Esophagus (tissue), 2 donors: ENCODE measurements around the gene CAPG. TPM values are rescaled to one million over a fixed set of nuclear protein-coding genes. Genes with fewer than 3 reads are reported as not detected.
A peak's percentile ranks its signal among the peaks of the same experiment; 100 is the strongest.

ENCODE experiments used
- H3K27ac ChIP-seq, 2 donors: one replicate each; pipeline ENCODE4 v1.5.1; 2013; ENCODE audit warnings: low read depth in 2 of 2, mild to moderate bottlenecking in 2 of 2, inconsistent platforms in 1 of 2, low read length in 1 of 2, moderate library complexity in 1 of 2
- H3K27me3 ChIP-seq, 2 donors: one replicate each; pipeline ENCODE4 v1.6.1; 2013; ENCODE audit warnings: low read length in 2 of 2, control low read depth in 1 of 2, mild to moderate bottlenecking in 1 of 2; ENCODE audit not compliant: insufficient read depth in 2 of 2, control insufficient read depth in 1 of 2
- H3K36me3 ChIP-seq, 2 donors: one replicate each; pipeline ENCODE4 v1.6.1; 2013; ENCODE audit warnings: low read length in 1 of 2; ENCODE audit not compliant: control insufficient read depth in 2 of 2, insufficient read depth in 2 of 2
- H3K4me1 ChIP-seq, 2 donors: one replicate each; pipeline ENCODE4 v1.6.1; 2013; ENCODE audit warnings: low read length in 1 of 2; ENCODE audit not compliant: control insufficient read depth in 2 of 2, insufficient read depth in 2 of 2
- H3K4me3 ChIP-seq, 2 donors: one replicate each; pipeline ENCODE4 v1.5.1; 2013; ENCODE audit warnings: low read length in 2 of 2, mild to moderate bottlenecking in 2 of 2, low read depth in 1 of 2, moderate library complexity in 1 of 2
- H3K9me3 ChIP-seq, 2 donors: one replicate each; pipeline ENCODE4 v1.6.1; 2013; ENCODE audit warnings: mild to moderate bottlenecking in 2 of 2, low read depth in 1 of 2, low read length in 1 of 2, moderate library complexity in 1 of 2; ENCODE audit not compliant: control insufficient read depth in 2 of 2, insufficient read depth in 1 of 2
- WGBS, 2 donors: extraction: QIAGEN DNeasy Blood & Tissue Kit; methylation state at CpG; one replicate each; pipeline ENCODE4 v1.1.7; 2013; 5-methylcytosine and 5-hydroxymethylcytosine counted together
- polyA plus RNA-seq, 2 donors: library from polyadenylated mRNA; stranded (reverse); fragments of 200-250 nt; gene quantifications; one replicate each; pipeline ENCODE4 v1.2.3, GENCODE V29; 2013
- donor health status: healthy with polysubstance abuse.
- donor health status: Bipolar disorder and iron deficiency.

CAPG gene, protein sequence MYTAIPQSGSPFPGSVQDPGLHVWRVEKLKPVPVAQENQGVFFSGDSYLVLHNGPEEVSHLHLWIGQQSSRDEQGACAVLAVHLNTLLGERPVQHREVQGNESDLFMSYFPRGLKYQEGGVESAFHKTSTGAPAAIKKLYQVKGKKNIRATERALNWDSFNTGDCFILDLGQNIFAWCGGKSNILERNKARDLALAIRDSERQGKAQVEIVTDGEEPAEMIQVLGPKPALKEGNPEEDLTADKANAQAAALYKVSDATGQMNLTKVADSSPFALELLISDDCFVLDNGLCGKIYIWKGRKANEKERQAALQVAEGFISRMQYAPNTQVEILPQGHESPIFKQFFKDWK
- 100 to 1,000 TPM; 273 to 297 TPM for polyA plus RNA-seq

GRCh38 chr2:85409845-85410583 lies at the start of gene CAPG:
TSS of gene CAPG (minus strand) at chr2:85410366. CDS start at chr2:85402145, 8,221 bp downstream.
- H3K36me3 ChIP-seq, result no peaks in the 10 kb centered on the region
- WGBS, 2 donors, result 30 to 31% methylated on average over 12 of the region's 12 CpGs
- H3K4me3 ChIP-seq, result peak within 1 kb of the TSS in 1 of 2 donors; percentile 20
- H3K9me3 ChIP-seq, result no peaks in the 10 kb centered on the region
- H3K4me1 ChIP-seq, result peaks cover 0 to 24% of the 10 kb centered on the region in 2 donors
- H3K27me3 ChIP-seq, result no peaks in the 10 kb centered on the region
- peak within 1 kb of the TSS; percentile 86 to 87 for H3K27ac ChIP-seq

DNA sequence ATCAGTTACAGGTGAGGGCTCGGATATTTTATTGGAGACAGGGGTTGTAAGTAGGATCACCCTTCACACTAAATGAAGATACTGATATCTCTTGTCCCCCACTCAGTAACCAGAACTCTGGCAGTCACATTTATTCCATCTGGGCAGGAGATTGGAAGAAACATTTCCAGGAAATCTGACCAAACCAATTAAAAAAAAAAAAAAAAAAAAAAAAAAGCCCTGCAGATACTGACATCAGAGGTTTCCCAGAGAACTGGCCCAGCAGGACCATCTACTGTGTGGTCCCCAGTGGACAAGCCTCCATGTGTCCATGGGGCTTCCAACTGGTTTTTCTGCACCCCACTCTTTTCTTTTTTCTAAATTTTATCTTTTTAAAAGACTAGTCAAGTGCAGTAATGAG lies 49.6 kb upstream of the CAPG start:
- WGBS, 2 donors, result 96 to 100% methylated on average over 1 of the region's 1 CpG

DNA sequence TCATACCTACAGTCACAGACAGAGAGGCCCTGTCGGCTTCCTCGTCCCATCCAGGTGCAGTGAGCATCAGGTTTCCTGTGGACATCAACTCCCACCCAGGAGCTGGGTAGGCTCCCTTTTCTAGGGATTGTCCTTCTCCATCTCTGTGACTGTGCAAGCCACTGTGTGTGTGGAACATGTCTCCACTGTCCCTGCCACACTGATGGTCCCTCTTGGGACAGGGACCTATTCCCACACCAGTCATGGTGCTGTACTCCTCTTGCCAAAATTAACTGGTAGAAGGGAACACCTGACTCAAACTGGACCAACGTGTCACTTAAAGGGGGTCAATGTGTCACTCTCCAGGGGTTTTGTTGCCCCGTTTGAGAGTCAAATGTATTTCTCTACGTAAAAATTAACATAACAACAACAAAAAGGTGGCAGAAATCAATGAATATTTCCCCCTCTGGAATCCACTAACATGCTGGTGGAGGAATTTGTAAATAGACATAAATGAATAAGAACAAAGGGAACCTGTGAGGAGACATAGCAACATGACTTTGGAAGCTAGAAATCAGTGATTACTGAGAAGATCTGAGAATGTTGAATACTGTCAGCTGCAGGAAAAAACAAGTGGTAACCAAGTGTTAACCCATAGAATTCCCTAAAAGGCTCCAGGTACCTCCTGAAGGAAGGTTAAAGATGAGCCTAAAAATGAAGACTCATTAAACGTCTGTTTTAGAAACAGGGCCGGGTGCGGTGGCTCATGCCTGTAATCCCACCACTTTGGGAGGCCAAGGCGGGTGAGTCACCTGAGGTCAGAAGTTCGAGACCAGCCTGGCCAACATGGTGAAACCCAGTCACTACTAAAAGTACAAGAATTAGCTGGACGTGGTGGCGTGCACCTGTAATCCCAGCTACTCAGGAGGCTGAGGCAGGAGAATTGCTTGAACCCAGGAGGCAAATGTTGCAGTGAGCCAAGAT lies 48.7 kb upstream of the CAPG start:
- Histone ChIP-seq H3K9me3 (no peaks in the 10 kb centered on the region), H3K4me3 (no peak overlapping the region), H3K27me3 (no peaks in the 10 kb centered on the region), H3K4me1 (peaks cover 5% of the 10 kb centered on the region in 2 donors), H3K36me3 (no peaks in the 10 kb centered on the region), H3K27ac (peak overlapping the region; percentile 75 to 94)
- 69 to 82% methylated on average over 12 of the region's 12 CpGs for WGBS, 2 donors

More for the DNA sequence above, 49.6 kb upstream of the CAPG start:
- Histone ChIP-seq H3K4me1 (peaks cover 5% of the 10 kb centered on the region in 2 donors), H3K4me3 (no peak overlapping the region), H3K27ac (no peak overlapping the region), H3K9me3 (no peaks in the 10 kb centered on the region), H3K27me3 (no peaks in the 10 kb centered on the region), H3K36me3 (no peaks in the 10 kb centered on the region)

DNA sequence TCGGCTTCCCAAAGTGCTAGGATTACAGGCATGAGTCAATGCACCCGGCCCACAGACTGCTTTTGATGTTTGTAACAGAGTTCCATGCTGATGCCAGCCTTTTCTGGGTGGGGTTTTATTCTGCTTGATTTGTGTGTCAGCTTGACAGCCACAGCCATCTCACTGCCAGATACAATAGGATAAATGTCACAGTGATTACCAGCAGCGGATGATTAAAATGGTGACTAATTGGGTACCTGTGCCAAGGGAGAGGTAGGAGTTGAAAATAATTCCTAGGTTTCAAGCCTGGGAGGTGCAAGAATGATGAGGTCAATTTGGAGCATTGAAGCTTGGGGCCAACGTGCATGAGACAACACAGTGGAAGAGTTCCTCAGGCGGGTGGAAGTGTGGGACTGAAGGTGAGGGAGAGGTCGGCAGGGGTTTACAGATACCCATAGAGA lies 47.7 kb upstream of the CAPG start:
- peaks cover 5% of the 10 kb centered on the region in 2 donors for H3K4me1 ChIP-seq
- H3K27ac ChIP-seq, result peak overlapping the region; percentile 75 to 94
- H3K27me3 ChIP-seq, result no peaks in the 10 kb centered on the region
- no peak overlapping the region for H3K4me3 ChIP-seq
- 42 to 53% methylated on average over 6 of the region's 6 CpGs for WGBS, 2 donors
- no peaks in the 10 kb centered on the region for H3K9me3 ChIP-seq
- no peaks in the 10 kb centered on the region for H3K36me3 ChIP-seq

GRCh38 chr2:85457043-85457442 lies 46.9 kb upstream of the CAPG start:
- Histone ChIP-seq H3K4me3 (no peak overlapping the region), H3K4me1 (peaks cover 5% of the 10 kb centered on the region in 2 donors), H3K9me3 (no peaks in the 10 kb centered on the region), H3K27ac (no peak overlapping the region), H3K36me3 (no peaks in the 10 kb centered on the region), H3K27me3 (no peaks in the 10 kb centered on the region)
- 82 to 84% methylated on average over 5 of the region's 5 CpGs for WGBS, 2 donors

DNA sequence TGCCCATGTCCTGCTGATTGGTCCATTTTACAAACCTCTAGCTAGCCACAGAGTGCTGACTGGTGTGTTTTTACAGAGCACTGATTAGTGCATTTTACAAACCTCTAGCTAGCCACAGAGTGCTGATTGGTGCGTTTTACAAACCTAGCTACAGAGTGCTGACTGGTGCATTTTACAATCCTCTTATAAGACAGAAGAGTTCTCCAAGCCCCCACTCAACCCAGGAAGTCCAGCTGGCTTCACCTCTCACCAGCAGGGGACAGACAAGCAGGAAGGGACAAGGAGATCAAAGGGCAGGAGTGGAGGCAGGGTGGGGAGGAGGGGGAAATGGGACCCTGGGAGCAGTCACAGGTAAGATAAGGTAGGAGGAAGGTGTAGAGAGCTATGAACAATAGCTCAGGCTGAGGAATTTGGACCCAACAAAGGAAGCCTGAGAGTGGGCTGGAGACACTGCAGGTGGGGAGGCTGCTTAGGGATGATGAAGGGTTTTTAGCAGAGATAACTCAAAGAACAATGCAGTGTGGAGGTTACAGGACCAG lies 45.5 kb upstream of the CAPG start:
- no peaks in the 10 kb centered on the region for H3K27me3 ChIP-seq
- no peak overlapping the region for H3K27ac ChIP-seq
- 71 to 81% methylated on average over 1 of the region's 1 CpG for WGBS, 2 donors
- H3K9me3 ChIP-seq, result no peaks in the 10 kb centered on the region
- peaks cover 5% of the 10 kb centered on the region in 2 donors for H3K4me1 ChIP-seq
- no peak overlapping the region for H3K4me3 ChIP-seq
- no peaks in the 10 kb centered on the region for H3K36me3 ChIP-seq

- WGBS, 2 donors, result 81 to 89% methylated on average over 7 of the region's 7 CpGs
- Histone ChIP-seq H3K4me1 (peaks cover 3 to 5% of the 10 kb centered on the region in 2 donors), H3K27ac (no peak overlapping the region)
These were observed 43.4 kb upstream of the CAPG start for GRCh38 chr2:85453571-85453970.

GRCh38 chr2:85452237-85452636 lies 42.1 kb upstream of the CAPG start:
- peaks cover 0 to 5% of the 10 kb centered on the region in 2 donors for H3K4me1 ChIP-seq
- no peaks in the 10 kb centered on the region for H3K9me3 ChIP-seq
- no peak overlapping the region for H3K4me3 ChIP-seq
- no peaks in the 10 kb centered on the region for H3K36me3 ChIP-seq
- 94 to 100% methylated on average over 1 of the region's 1 CpG for WGBS, 2 donors
- no peak overlapping the region for H3K27ac ChIP-seq
- no peaks in the 10 kb centered on the region for H3K27me3 ChIP-seq

More at GRCh38 chr2:85453571-85453970, 43.4 kb upstream of the CAPG start:
- H3K27me3 ChIP-seq, result no peaks in the 10 kb centered on the region
- no peak overlapping the region for H3K4me3 ChIP-seq
- no peaks in the 10 kb centered on the region for H3K9me3 ChIP-seq
- no peaks in the 10 kb centered on the region for H3K36me3 ChIP-seq

DNA sequence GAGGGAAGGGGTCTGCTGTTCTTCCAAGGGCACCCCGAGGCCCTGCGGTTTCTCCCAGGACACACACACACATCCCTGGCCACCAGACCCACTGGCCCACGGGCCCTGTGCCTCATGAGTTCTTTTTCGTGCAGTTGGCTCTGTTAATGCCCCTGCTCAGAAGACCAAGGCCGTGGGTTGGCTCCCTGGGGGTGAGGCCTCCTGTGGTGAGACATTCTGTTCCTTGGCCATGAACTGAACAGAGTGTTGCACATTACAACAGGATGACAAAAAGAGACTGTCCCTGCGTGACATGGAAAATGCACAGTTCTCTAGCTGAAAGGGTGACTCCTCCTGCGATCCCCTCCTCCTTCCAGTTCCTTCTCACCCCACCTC lies 39.0 kb upstream of the CAPG start:
- Histone ChIP-seq H3K27me3 (no peaks in the 10 kb centered on the region), H3K27ac (no peak overlapping the region), H3K4me1 (peaks cover 8 to 9% of the 10 kb centered on the region in 2 donors), H3K36me3 (no peaks in the 10 kb centered on the region), H3K9me3 (no peaks in the 10 kb centered on the region), H3K4me3 (no peak overlapping the region)
- 91 to 93% methylated on average over 7 of the region's 7 CpGs for WGBS, 2 donors
